HG02973 (cell line): ENCODE data around the gene SAP30.
A peak's percentile ranks its signal among the peaks of the same experiment; 100 is the strongest.

ENCODE experiments used
- ATAC-seq: cut with Tn5 transposase; IDR thresholded peaks from one replicate; pipeline ENCODE4 v1.9.1; 2021; ENCODE audit warnings: moderate library complexity; ENCODE audit not compliant: unreplicated experiment

Gene SAP30

DNA sequence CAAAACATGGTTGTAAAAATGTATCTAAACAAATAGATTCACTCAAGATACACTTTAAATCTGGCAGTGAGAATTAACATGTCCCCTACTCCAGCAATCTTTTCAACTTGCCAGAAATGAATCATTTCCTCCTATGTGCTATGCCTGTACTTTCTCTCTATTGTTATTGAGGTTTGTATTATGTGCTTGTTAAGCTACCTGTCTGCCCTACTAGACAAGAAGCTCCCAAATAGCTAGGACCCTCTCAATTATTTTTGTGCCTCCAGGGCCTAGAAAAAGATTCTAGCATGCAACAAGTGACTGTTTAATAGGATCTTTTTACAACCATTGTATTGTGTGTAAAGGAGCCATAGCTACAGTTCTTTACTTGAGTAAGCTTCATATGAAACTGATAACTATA, 3.5 kb upstream of the SAP30 start:
- no peak for ATAC-seq

GRCh38 chr4:173367946-173368345, 2.8 kb upstream of the SAP30 start:
- no peak for ATAC-seq

GRCh38 chr4:173370130-173370476, 651 bp upstream of the SAP30 start:
- ATAC-seq, result peak; percentile 3

- ATAC-seq, result peak; percentile 21
These were observed 788 bp downstream of the SAP30 start for GRCh38 chr4:173371292-173372192.

DNA sequence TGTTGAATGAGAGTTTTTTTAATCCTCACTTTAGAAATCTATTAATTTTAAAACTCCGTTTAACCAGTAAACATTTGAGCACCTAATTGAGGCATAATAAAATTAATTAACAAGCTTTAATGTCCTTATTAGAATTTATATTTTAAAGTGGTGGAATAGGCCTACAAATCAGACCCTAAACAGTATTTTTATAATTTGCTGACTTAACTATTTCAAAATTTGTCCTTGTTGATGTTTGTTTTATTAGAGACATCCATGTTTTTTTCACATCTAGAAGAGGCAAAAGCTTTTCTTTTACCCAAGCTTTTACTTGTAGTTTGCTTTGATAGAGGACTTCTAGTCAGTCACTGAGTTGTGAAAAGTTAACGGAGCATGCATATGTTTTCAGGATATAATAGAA, 3.8 kb downstream of the SAP30 start:
- ATAC-seq, result no peak

DNA sequence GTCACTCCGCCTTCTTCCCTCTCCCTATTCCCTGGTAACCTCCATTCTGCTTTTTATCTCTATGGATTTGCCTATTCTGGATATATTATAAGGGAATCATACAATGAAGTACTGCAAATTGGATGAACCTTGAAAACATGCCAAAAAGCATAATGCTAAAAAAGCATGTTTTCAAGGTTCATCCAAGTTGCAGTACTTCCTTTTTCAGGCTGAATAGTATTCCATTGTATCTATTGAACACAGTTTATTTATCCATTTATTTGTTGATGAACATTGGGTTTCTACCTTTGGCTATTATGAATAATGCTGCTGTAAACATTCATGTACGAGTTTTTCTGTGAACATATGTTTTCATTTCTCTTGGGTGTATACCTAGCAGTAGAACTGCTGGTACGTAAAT, 9.2 kb downstream of the SAP30 start:
- no peak for ATAC-seq

- no peak for ATAC-seq
These were observed 10.2 kb downstream of the SAP30 start for GRCh38 chr4:173380987-173381386.

GRCh38 chr4:173381610-173382009, 10.9 kb downstream of the SAP30 start:
- no peak for ATAC-seq

- no peak for ATAC-seq
These were observed 11.6 kb downstream of the SAP30 start for GRCh38 chr4:173382349-173382748.

GRCh38 chr4:173386751-173387150, 16.0 kb downstream of the SAP30 start:
- ATAC-seq, result no peak

GRCh38 chr4:173391701-173392100, 20.9 kb downstream of the SAP30 start:
- no peak for ATAC-seq

DNA sequence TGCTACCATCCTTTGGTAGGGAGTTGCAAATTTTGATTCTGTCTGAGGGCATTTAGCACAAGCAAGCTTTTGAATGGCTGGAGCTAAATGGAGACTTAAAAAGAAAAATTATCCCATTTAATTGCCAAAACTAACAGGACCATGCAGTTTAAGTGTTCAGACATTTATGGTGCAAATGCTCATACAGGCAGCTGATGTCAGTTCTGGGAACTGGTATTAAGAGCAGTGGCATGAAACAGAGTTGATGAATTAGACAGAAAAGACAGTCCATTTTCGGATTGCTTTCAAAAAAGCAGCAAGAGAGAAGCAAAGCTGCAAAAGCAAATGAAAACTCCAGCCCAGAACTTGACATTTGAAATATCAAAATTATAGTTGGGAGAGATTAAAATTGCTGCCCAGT, 26.9 kb downstream of the SAP30 start:
- no peak for ATAC-seq

DNA sequence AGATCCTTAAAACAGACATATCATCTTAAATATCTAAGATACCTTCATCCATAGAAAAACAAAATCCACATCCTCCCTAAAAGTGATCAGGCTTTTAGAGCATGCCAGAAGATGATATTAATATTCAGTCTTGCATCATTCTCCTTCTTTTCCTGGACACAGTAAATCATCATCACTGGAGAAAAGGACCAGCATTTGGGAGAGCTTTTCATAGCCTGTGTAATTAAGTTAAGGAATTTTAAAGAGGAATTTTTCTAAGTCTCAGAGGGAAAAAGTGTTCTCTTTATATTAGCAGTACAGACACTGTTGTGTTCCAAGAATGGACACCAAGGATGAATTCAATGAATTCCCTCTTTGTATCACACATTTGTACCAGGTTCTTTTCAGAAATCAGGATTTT, 27.5 kb downstream of the SAP30 start:
- ATAC-seq, result no peak

DNA sequence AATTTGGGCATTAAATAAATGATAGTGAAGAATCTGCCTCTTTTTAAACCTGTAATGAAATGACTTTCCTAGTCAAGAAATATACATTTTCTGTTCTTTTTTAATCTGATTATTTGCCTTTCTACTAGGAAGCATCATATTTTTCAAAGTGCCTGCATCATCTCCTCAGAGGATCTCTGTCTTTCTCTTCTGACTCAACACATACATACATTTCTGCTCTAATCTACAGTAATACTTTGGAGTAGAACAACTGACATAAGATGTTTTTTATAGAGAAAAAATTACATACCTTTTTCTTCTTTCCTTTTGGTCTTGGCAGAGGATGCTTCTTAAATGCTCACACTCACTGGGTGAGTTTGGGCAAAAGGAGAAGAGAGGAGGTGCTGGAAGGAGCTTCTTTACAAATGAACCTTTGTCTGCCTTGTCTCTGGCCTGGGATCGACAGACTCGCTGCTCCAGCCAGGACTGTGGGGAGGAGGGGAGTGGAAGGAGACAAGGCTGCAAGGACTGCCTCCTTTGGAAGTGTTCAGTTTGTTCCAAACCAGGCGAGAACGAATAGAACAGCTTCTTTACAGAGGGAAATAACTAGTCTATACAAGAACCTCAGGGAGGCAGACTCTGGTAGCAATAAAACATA, 28.1 kb downstream of the SAP30 start, which contains the start of gene SCRG1:
Gene SCRG1 (minus strand): TSS at position 338 of the 637 bp plus-strand sequence. CDS start 7,702 bp downstream, outside the sequence.
- no peak for ATAC-seq

GRCh38 chr4:173401063-173401462, 30.3 kb downstream of the SAP30 start:
- ATAC-seq, result no peak

DNA sequence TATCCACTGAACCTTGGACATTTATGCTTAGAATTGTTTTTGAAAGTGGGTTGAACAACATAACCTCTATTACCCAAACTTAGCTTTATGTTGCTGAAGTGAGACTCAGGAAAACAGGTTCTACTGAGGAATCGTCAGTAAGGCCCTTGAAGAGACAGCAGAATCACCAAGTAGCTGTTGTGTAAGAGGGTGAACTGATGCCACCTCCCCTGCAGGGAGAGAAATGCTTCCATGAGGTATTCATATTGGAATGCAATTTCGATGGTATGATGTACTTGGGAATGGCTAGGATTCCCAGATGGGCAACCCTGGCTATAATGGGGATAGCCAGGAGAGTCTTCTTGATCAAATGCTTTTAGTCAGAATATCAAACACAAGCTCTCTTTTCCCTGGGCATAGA, 32.3 kb downstream of the SAP30 start:
- no peak for ATAC-seq

DNA sequence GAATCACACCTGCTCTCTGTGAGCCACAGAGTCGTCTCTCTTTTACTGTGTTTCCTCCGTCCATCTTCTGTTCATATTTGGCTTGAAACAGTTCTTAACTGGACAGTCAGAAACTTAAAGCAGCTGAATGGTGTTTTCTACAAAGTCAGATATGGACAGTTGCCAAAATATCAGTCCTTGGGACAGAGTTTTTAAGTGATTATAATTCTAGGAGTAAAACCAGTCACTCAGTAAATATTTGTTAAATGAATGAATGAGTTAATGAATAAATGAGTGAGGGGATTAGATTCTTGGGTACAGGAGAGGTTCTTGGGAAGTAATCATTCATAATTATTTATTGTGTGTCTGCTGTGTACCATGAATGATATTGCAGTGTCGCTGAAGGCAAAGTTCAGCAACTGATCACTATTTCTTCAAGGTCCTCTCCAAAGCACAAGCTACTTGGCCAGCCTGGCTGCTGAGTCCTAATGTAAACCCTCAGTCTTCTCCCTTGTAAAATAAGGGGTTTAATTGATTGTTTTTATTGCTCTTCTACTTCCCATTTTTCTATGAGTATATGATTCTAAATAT, 33.6 kb downstream of the SAP30 start:
- ATAC-seq, result no peak

DNA sequence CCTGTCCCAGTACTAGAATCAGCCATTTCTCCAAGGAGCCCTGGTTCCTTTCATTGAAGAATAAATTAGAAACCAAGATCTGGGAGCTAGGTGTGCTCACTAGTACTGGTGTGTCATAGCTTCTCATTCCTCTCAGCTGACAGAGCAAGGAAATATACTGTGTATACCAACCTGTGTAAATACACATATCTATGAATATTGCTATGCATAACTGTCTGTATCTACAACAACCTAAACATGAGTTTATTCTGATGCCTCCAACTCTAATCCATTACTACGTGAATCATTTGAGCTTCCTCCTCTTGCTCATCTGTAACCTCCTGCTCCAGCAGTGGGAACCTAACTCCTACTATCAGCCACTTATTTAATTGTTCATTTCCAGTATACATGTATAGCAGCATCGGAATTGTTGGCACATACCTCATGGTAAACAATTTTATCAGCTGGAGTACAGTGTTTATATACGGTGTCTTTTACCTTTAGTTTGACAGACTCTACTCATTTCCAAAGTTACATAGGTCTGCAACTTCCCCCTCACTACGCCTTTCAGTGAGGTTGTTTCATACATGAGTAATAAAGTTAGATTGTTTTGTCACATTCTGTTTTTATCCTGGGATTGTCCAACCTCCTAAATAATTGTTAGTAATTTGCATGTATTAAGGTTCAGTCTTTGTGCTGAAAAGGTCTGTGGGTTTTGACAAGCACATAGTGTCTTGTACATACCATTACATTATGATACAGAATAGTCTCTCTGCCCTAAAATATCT, 35.3 kb downstream of the SAP30 start:
- peak; percentile 81 for ATAC-seq

DNA sequence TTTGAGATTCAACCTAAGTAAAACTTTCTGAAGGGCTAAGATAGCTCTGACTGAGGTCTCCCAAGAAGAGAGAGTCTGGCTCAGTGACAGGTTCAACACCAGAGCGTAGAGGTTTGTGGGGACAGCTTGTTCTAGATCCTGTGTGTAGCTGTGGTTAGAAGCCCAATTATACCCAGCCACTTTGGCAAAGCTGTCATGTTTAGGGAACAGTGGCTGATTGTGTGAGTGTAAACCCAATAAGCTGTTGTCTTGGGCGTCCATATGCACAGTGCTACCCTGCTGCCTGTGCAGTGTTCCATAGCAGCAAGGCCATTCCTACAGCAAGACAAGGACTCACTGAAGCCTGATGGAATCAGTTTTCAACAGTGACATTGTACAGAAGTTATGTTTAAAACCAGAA, 39.3 kb downstream of the SAP30 start:
- ATAC-seq, result no peak

- ATAC-seq, result no peak
These were observed 40.4 kb downstream of the SAP30 start for GRCh38 chr4:173411106-173411693.

DNA sequence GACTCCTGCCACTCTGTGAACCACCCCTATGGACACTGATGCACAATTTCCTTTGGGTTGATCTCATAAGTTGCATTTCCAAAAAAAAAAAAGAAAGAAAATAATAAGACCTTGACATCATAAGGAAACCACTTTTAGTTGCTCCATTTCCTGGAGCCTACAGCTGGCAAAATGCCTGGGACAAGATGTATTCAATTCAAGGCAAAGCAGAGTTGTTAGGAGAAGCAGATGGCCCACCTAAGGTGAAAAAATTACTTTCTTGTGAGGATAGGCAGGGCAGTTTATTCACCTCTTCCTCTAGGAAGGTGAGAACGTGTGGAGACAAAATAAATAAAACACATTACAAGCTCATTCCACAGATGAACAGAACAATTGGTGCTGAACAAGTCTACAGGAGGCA, 42.3 kb downstream of the SAP30 start:
- ATAC-seq, result no peak
